Keratinocyte (primary cell): ENCODE measurements around the gene KHNYN. TPM values are rescaled to one million over a fixed set of nuclear protein-coding genes. Genes with fewer than 3 reads are reported as not detected.

ENCODE experiments used
- DNase-seq: peaks from one replicate; pipeline ENCODE4 v3.0.0-alpha.2; 2011; ENCODE audit warnings: low read depth, missing footprints, low spot score
- FAIRE-seq: peaks from 2 replicates; lab custom pipeline; 2011; peaks lifted over from hg19 to GRCh38; lab: Jason Lieb, UNC
- H2AFZ ChIP-seq: 2 replicates; pipeline ENCODE4 v1.6.0; 2012; ENCODE audit warnings: low read length, control low read depth, inconsistent platforms; ENCODE audit not compliant: control insufficient read depth
- H3K27ac ChIP-seq: 2 replicates; pipeline ENCODE4 v1.5.1; 2011; ENCODE audit warnings: low read length; ENCODE audit not compliant: control insufficient read depth, insufficient read depth
- H3K27me3 ChIP-seq: 3 replicates; pipeline ENCODE4 v1.6.0; 2011; ENCODE audit warnings: low read length; ENCODE audit not compliant: control insufficient read depth, insufficient read depth; ENCODE audit errors: extremely low read depth
- H3K36me3 ChIP-seq, 2 experiments: 2 replicates in 1 of 2; 3 replicates in 1 of 2; pipeline ENCODE4 v1.5.1; 2011; ENCODE audit warnings: low read length in 2 of 2, mild to moderate bottlenecking in 1 of 2; ENCODE audit not compliant: control insufficient read depth in 2 of 2, insufficient read depth in 2 of 2; ENCODE audit errors: extremely low read depth in 1 of 2
- H3K4me1 ChIP-seq: 3 replicates; pipeline ENCODE4 v1.5.1; 2011; ENCODE audit warnings: low read length; ENCODE audit not compliant: control insufficient read depth, insufficient read depth; ENCODE audit errors: extremely low read depth
- H3K4me2 ChIP-seq: 3 replicates; pipeline ENCODE4 v1.6.0; 2011; ENCODE audit warnings: low read depth, low read length; ENCODE audit not compliant: control insufficient read depth, insufficient read depth; ENCODE audit errors: extremely low read depth
- H3K4me3 ChIP-seq, 3 experiments: fragments of 200-600 bp in 1 of 3; sonication (generic) in 1 of 3; 2 replicates in 2 of 3; 3 replicates in 1 of 3; pipeline ENCODE4 v1.5.1; 2011 to 2016; ENCODE audit warnings: low read length in 3 of 3, mild to moderate bottlenecking in 3 of 3, control low read depth in 2 of 3, inconsistent platforms in 1 of 3, low read depth in 1 of 3, mixed read lengths in 1 of 3, mixed run types in 1 of 3, moderate library complexity in 1 of 3; ENCODE audit not compliant: control insufficient read depth in 2 of 3, insufficient read depth in 2 of 3; ENCODE audit errors: extremely low read depth in 1 of 3
- H3K79me2 ChIP-seq: 2 replicates; pipeline ENCODE4 v1.6.0; 2012; ENCODE audit warnings: low read length; ENCODE audit not compliant: control insufficient read depth, insufficient read depth
- H3K9ac ChIP-seq: 3 replicates; pipeline ENCODE4 v1.6.0; 2011; ENCODE audit warnings: low read length; ENCODE audit not compliant: control insufficient read depth, insufficient read depth; ENCODE audit errors: extremely low read depth
- H3K9me1 ChIP-seq: 3 replicates; pipeline ENCODE4 v1.6.0; 2011; ENCODE audit warnings: low read length; ENCODE audit not compliant: control insufficient read depth, insufficient read depth; ENCODE audit errors: extremely low read depth
- H3K9me3 ChIP-seq: 2 replicates; pipeline ENCODE4 v1.5.1; 2012; ENCODE audit warnings: low read depth, low read length; ENCODE audit not compliant: control insufficient read depth
- H4K20me1 ChIP-seq: 3 replicates; pipeline ENCODE4 v1.6.0; 2011; ENCODE audit warnings: low read length; ENCODE audit not compliant: control insufficient read depth, insufficient read depth; ENCODE audit errors: extremely low read depth
- EZH2 ChIP-seq: IDR thresholded peaks from one replicate; pipeline ENCODE4 v1.6.1; 2012; ENCODE audit warnings: inconsistent platforms, mild to moderate bottlenecking, low read length, moderate library complexity
- dilution Hi-C: fragments of 300-500 bp; cut with MboI; formaldehyde crosslinking; loops from one replicate; pipeline ENCODE4 v1.7.0; 2020; ENCODE audit warnings: low sequenced_read_pairs; ENCODE audit not compliant: extremely low pct_ligation_motif_present
- polyA plus RNA-seq, 5 experiments: library from polyadenylated mRNA; depleted of rRNA in 3 of 5; stranded (reverse) in 3 of 5; stranded (forward) in 1 of 5; unstranded in 1 of 5; fragments of >200 nt; gene quantifications; 1 replicate in 1 of 5; 2 replicates in 3 of 5; 3 replicates in 1 of 5; pipeline versions ENCODE4 v1.2.1 to v1.2.3, GENCODE V29; 2011 to 2012; ENCODE audit warnings: missing spikeins in 2 of 5, low read depth in 1 of 5, low replicate concordance in 1 of 5
- TF ChIP-seq, protein P1 (sequence below), 3 experiments: IDR thresholded peaks in 1 of 3; conservative IDR thresholded peaks in 1 of 3; optimal IDR thresholded peaks in 1 of 3; 2 replicates in 2 of 3; 3 replicates in 1 of 3; pipeline versions ENCODE3 to v1.5.1; 2011; ENCODE audit warnings: low read length in 3 of 3, mild to moderate bottlenecking in 3 of 3, moderate library complexity in 2 of 3, control low read depth in 1 of 3, inconsistent platforms in 1 of 3; ENCODE audit not compliant: insufficient read depth in 2 of 3; ENCODE audit errors: extremely low read depth in 1 of 3

Gene KHNYN
- polyA plus RNA-seq, 1 donor (not counting 4 experiments of a cell fraction or from before 2014, with no cell fraction given): 26.0 TPM

- dilution Hi-C loops: no loop called here
- no peak overlapping the region for H3K4me3 ChIP-seq
- no peak overlapping the region for H3K27ac ChIP-seq
- no peak overlapping the region for H3K4me2 ChIP-seq
- no peaks in the 10 kb centered on the region for H3K79me2 ChIP-seq
- H4K20me1 ChIP-seq: no peaks in the 10 kb centered on the region
- no peaks in the 10 kb centered on the region for H3K36me3 ChIP-seq
- H3K9me1 ChIP-seq: no peaks in the 10 kb centered on the region
- no peaks in the 10 kb centered on the region for H3K27me3 ChIP-seq
- H3K9ac ChIP-seq: no peak overlapping the region
- peaks cover 12% of the 10 kb centered on the region for H3K4me1 ChIP-seq
- DNase-seq (no peak), FAIRE-seq (peak; percentile 53)
- no peaks in the 10 kb centered on the region for H3K9me3 ChIP-seq
- TF ChIP-seq, protein P1, sequence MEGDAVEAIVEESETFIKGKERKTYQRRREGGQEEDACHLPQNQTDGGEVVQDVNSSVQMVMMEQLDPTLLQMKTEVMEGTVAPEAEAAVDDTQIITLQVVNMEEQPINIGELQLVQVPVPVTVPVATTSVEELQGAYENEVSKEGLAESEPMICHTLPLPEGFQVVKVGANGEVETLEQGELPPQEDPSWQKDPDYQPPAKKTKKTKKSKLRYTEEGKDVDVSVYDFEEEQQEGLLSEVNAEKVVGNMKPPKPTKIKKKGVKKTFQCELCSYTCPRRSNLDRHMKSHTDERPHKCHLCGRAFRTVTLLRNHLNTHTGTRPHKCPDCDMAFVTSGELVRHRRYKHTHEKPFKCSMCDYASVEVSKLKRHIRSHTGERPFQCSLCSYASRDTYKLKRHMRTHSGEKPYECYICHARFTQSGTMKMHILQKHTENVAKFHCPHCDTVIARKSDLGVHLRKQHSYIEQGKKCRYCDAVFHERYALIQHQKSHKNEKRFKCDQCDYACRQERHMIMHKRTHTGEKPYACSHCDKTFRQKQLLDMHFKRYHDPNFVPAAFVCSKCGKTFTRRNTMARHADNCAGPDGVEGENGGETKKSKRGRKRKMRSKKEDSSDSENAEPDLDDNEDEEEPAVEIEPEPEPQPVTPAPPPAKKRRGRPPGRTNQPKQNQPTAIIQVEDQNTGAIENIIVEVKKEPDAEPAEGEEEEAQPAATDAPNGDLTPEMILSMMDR (optimal IDR thresholded peaks at IDR 0.05 in 1 of 3, IDR thresholded peaks at IDR 0.05 in 1 of 3, conservative IDR thresholded peaks at IDR 0.05 in 1 of 3; ENCODE audit: extremely low read depth in 1 of 3, insufficient read depth in 2 of 3, low read length in 3 of 3): no peak
- TF ChIP-seq EZH2: no peak
- no peak overlapping the region for H2AFZ ChIP-seq
Measured at GRCh38 chr14:24403294-24403998, 26.3 kb upstream of the KHNYN start.

- Histone ChIP-seq H3K9me3 (no peaks in the 10 kb centered on the region), H3K4me3 (no peak overlapping the region), H3K36me3 (no peaks in the 10 kb centered on the region), H3K79me2 (no peaks in the 10 kb centered on the region), H2AFZ (no peak overlapping the region), H3K27me3 (no peaks in the 10 kb centered on the region), H3K4me2 (no peak overlapping the region), H3K9me1 (no peaks in the 10 kb centered on the region), H4K20me1 (no peaks in the 10 kb centered on the region), H3K27ac (no peak overlapping the region), H3K9ac (no peak overlapping the region), H3K4me1 (peaks cover 6% of the 10 kb centered on the region)
- no peak for FAIRE-seq
- dilution Hi-C loops: no loop called here
- DNase-seq: no peak
- TF ChIP-seq, protein P1 (optimal IDR thresholded peaks at IDR 0.05 in 1 of 3, IDR thresholded peaks at IDR 0.05 in 1 of 3, conservative IDR thresholded peaks at IDR 0.05 in 1 of 3; ENCODE audit: extremely low read depth in 1 of 3, insufficient read depth in 2 of 3, low read length in 3 of 3): no peak
- TF ChIP-seq EZH2: no peak
Measured at GRCh38 chr14:24404814-24405213, 24.9 kb upstream of the KHNYN start.
